H1 (cell line): ENCODE results near the gene SIGLEC6. TPM values are rescaled to one million over a fixed set of nuclear protein-coding genes. Genes with fewer than 3 reads are reported as not detected.
"Not testable (repeated sequence)": the region's sequence is repeated elsewhere in the genome, so short reads cannot be mapped to it uniquely, and the experiment has no call there.

Experiments
- CTCF ChIA-PET: fragments of 300-600 bp; sonication (Branson Sonifier 250); formaldehyde crosslinking; loops from one replicate; lab custom pipeline; 2021; ENCODE audit not compliant: partially characterized antibody; lab: Charles Lee
- POLR2A ChIA-PET: fragments of 300-600 bp; sonication (Branson Sonifier 250); formaldehyde crosslinking; loops from one replicate; lab custom pipeline; 2021; ENCODE audit warnings: inconsistent platforms; ENCODE audit not compliant: partially characterized antibody; lab: Charles Lee
- DNase-seq, 2 experiments: peaks; one replicate each; pipeline versions ENCODE4 v3.0.0 to v3.0.0-alpha.2; 2010 to 2022; ENCODE audit warnings: low spot score in 2 of 2, low read depth in 1 of 2, mixed read lengths in 1 of 2
- FAIRE-seq: peaks from 2 replicates; lab custom pipeline; 2011; peaks lifted over from hg19 to GRCh38; lab: Jason Lieb, UNC
- H2AFZ ChIP-seq: 2 replicates; pipeline ENCODE4 v1.8.1; 2012; ENCODE audit warnings: low read length, inconsistent platforms
- H2AK5ac ChIP-seq: 2 replicates; pipeline ENCODE4 v1.6.1; 2013; ENCODE audit warnings: low read depth, low read length
- H2BK120ac ChIP-seq: replicated peaks from 2 replicates; pipeline ENCODE3; 2013; ENCODE audit warnings: low read depth, low read length, inconsistent platforms
- H2BK12ac ChIP-seq: 2 replicates; pipeline ENCODE4 v1.6.1; 2013; ENCODE audit warnings: low read depth, low read length
- H2BK15ac ChIP-seq: 2 replicates; pipeline ENCODE4 v1.6.1; 2013; ENCODE audit warnings: low read length
- H2BK20ac ChIP-seq: 2 replicates; pipeline ENCODE4 v1.6.1; 2013; ENCODE audit warnings: low read length
- H2BK5ac ChIP-seq: 2 replicates; pipeline ENCODE4 v1.6.1; 2013; ENCODE audit warnings: low read depth, low read length
- H3K14ac ChIP-seq: 2 replicates; pipeline ENCODE4 v1.6.1; 2013; ENCODE audit warnings: inconsistent platforms; ENCODE audit not compliant: insufficient read length
- H3K18ac ChIP-seq: 2 replicates; pipeline ENCODE4 v1.6.1; 2013; ENCODE audit warnings: low read length; ENCODE audit errors: extremely low read depth
- H3K23ac ChIP-seq: 2 replicates; pipeline ENCODE4 v1.6.1; 2013; ENCODE audit warnings: inconsistent platforms; ENCODE audit not compliant: insufficient read length
- H3K23me2 ChIP-seq: 2 replicates; pipeline ENCODE4 v1.6.1; 2013; ENCODE audit warnings: low read depth, low read length
- H3K27ac ChIP-seq: 2 replicates; pipeline ENCODE4 v1.6.1; 2011; ENCODE audit warnings: low read depth, low read length, inconsistent platforms
- H3K27me3 ChIP-seq, 4 experiments: replicated peaks in 1 of 4; 1 replicate in 1 of 4; 2 replicates in 3 of 4; pipeline versions ENCODE4 v1.6.1 to v1.8.1; 2011 to 2013; ENCODE audit warnings: low read length in 3 of 4, mild to moderate bottlenecking in 3 of 4, inconsistent platforms in 2 of 4, mixed read lengths in 2 of 4, moderate library complexity in 1 of 4; ENCODE audit not compliant: control insufficient read depth in 3 of 4, insufficient read depth in 3 of 4; ENCODE audit errors: extremely low read depth in 1 of 4
- H3K36me3 ChIP-seq, 4 experiments: 2 replicates each; pipeline versions ENCODE4 v1.6.1 to v1.8.1; 2011 to 2013; ENCODE audit warnings: mild to moderate bottlenecking in 4 of 4, low read length in 3 of 4, moderate library complexity in 2 of 4, control low read depth in 1 of 4, inconsistent platforms in 1 of 4; ENCODE audit not compliant: insufficient read depth in 4 of 4, control insufficient read depth in 2 of 4
- H3K4ac ChIP-seq: replicated peaks from 2 replicates; pipeline ENCODE3; 2013; ENCODE audit warnings: low read length, low read depth, mixed read lengths, inconsistent platforms; ENCODE audit not compliant: insufficient read length
- H3K4me1 ChIP-seq, 4 experiments: replicated peaks in 1 of 4; 1 replicate in 1 of 4; 2 replicates in 3 of 4; pipeline versions ENCODE4 v1.6.1 to v1.8.1; 2011 to 2013; ENCODE audit warnings: low read length in 3 of 4, inconsistent platforms in 2 of 4, mixed read lengths in 1 of 4; ENCODE audit not compliant: insufficient read depth in 4 of 4, control insufficient read depth in 3 of 4
- H3K4me2 ChIP-seq, 2 experiments: 2 replicates each; pipeline versions ENCODE4 v1.6.1 to v1.8.1; 2011 to 2013; ENCODE audit warnings: low read depth in 2 of 2, low read length in 2 of 2, control low read depth in 1 of 2, inconsistent platforms in 1 of 2, mild to moderate bottlenecking in 1 of 2; ENCODE audit not compliant: insufficient read depth in 1 of 2
- H3K4me3 ChIP-seq, 4 experiments: fragments of 200-600, 300-600 bp in 1 of 4; sonication (generic), shearing (Covaris generic), sonication (Bioruptor Twin) in 1 of 4; 2 replicates each; pipeline versions ENCODE4 v1.5.1 to v1.8.1; 2011 to 2016; ENCODE audit warnings: low read length in 4 of 4, low read depth in 3 of 4, control low read depth in 2 of 4, inconsistent platforms in 2 of 4, mild to moderate bottlenecking in 2 of 4, mixed read lengths in 1 of 4, moderate library complexity in 1 of 4; ENCODE audit not compliant: insufficient read depth in 2 of 4; ENCODE audit errors: extremely low read depth in 1 of 4
- H3K56ac ChIP-seq: replicated peaks from 2 replicates; pipeline ENCODE3; 2013; ENCODE audit warnings: low read depth, mild to moderate bottlenecking, mixed read lengths, low read length, inconsistent platforms; ENCODE audit not compliant: insufficient read length
- H3K79me1 ChIP-seq: 2 replicates; pipeline ENCODE4 v1.6.1; 2013; ENCODE audit warnings: low read depth, low read length, control low read depth
- H3K79me2 ChIP-seq, 2 experiments: 2 replicates each; pipeline versions ENCODE4 v1.6.1 to v1.8.1; 2012 to 2013; ENCODE audit warnings: low read length in 2 of 2, mild to moderate bottlenecking in 2 of 2, inconsistent platforms in 1 of 2; ENCODE audit not compliant: insufficient read depth in 2 of 2, control insufficient read depth in 1 of 2
- H3K9ac ChIP-seq, 4 experiments: replicated peaks in 1 of 4; 1 replicate in 1 of 4; 2 replicates in 3 of 4; pipeline versions ENCODE4 v1.6.1 to v1.8.1; 2011 to 2013; ENCODE audit warnings: low read depth in 3 of 4, low read length in 3 of 4, control low read depth in 2 of 4, mild to moderate bottlenecking in 2 of 4, moderate library complexity in 2 of 4, inconsistent platforms in 1 of 4; ENCODE audit errors: extremely low read depth in 1 of 4
- H3K9me3 ChIP-seq, 2 experiments: 2 replicates each; pipeline versions ENCODE4 v1.6.1 to v1.8.1; 2012 to 2013; ENCODE audit warnings: mild to moderate bottlenecking in 2 of 2, moderate library complexity in 2 of 2, control low read depth in 1 of 2, inconsistent platforms in 1 of 2, low read depth in 1 of 2, low read length in 1 of 2, mixed read lengths in 1 of 2; ENCODE audit not compliant: insufficient read depth in 2 of 2
- H4K20me1 ChIP-seq, 2 experiments: replicated peaks in 1 of 2; 2 replicates each; pipeline versions ENCODE3 to v1.8.1; 2011 to 2013; ENCODE audit warnings: inconsistent platforms in 2 of 2, low read length in 2 of 2, mild to moderate bottlenecking in 1 of 2; ENCODE audit not compliant: insufficient read depth in 2 of 2, control insufficient read depth in 1 of 2
- H4K5ac ChIP-seq: 2 replicates; pipeline ENCODE4 v1.6.1; 2013; ENCODE audit warnings: low read length, low read depth, mixed read lengths, inconsistent platforms; ENCODE audit not compliant: insufficient read length
- H4K8ac ChIP-seq: 2 replicates; pipeline ENCODE4 v1.8.0; 2013; ENCODE audit warnings: mild to moderate bottlenecking, moderate library complexity, low read length, inconsistent platforms; ENCODE audit not compliant: insufficient read depth; ENCODE audit errors: extremely low read depth
- H4K91ac ChIP-seq: replicated peaks from 2 replicates; pipeline ENCODE3; 2013; ENCODE audit warnings: low read length, mixed read lengths, inconsistent platforms; ENCODE audit not compliant: insufficient read length
- WGBS, 2 experiments: shearing (Covaris generic) in 1 of 2; methylation state at CpG; one replicate each; pipeline versions ENCODE4 v1.1.6 to v1.1.7; 2013 to 2015; ENCODE audit warnings: low lambda C conversion rate in 2 of 2, mixed read lengths in 2 of 2, inconsistent platforms in 1 of 2, low coverage in 1 of 2, missing lambda C conversion rate in 1 of 2; ENCODE audit not compliant: insufficient replicate concordance in 2 of 2, insufficient coverage in 1 of 2, insufficient read length in 1 of 2; ENCODE audit errors: extremely low coverage in 1 of 2, missing lambda C conversion rate in 1 of 2; 5-methylcytosine and 5-hydroxymethylcytosine counted together
- polyA plus RNA-seq, 7 experiments: library from polyadenylated mRNA; depleted of rRNA in 3 of 7; stranded (reverse) in 5 of 7; unstranded in 2 of 7; fragments of >200 nt in 5 of 7; fragments of 200-250 nt in 2 of 7; gene quantifications; 1 replicate in 5 of 7; 2 replicates in 1 of 7; 4 replicates in 1 of 7; pipeline versions ENCODE4 v1.2.1 to v1.2.3, GENCODE V29; 2011 to 2013; ENCODE audit warnings: missing spikeins in 2 of 7, mixed read lengths in 2 of 7
- total RNA-seq: library from RNA; stranded (reverse); fragmentation: NEBNext Ultra II Directional; extraction: Animal tissue kit (Norgen Biotek cat#: 25700); gene quantifications from 2 replicates; pipeline ENCODE4 v1.2.1, GENCODE V29; 2021

Gene SIGLEC6
- total and polyA plus RNA-seq, 2 of the 8 experiments (the other 6 are each of a cell fraction or from before 2014, with no cell fraction given), result 0.05 TPM; not detected in 1

- H3K56ac ChIP-seq, H4K91ac ChIP-seq, H2BK120ac ChIP-seq, H2BK5ac ChIP-seq, H3K27me3 ChIP-seq, H2BK12ac ChIP-seq, H3K36me3 ChIP-seq, POLR2A ChIA-PET, H4K8ac ChIP-seq, H2AFZ ChIP-seq, H3K4ac ChIP-seq, H3K4me2 ChIP-seq, H2BK15ac ChIP-seq, H4K20me1 ChIP-seq, H2BK20ac ChIP-seq, DNase-seq, H3K79me2 ChIP-seq, FAIRE-seq, H3K27ac ChIP-seq, H3K4me1 ChIP-seq, H2AK5ac ChIP-seq, H3K4me3 ChIP-seq, H3K23ac ChIP-seq, H3K18ac ChIP-seq, H3K79me1 ChIP-seq, H3K14ac ChIP-seq, H3K23me2 ChIP-seq, H4K5ac ChIP-seq, CTCF ChIA-PET, H3K9ac ChIP-seq: not testable (repeated sequence)
- WGBS, 2 experiments, result 54% methylated on average over 7 of the region's 8 CpGs; no CpG with 5 or more reads in 1 of the 2 experiments
- H3K9me3 ChIP-seq, result peaks cover 60 to 92% of the 10 kb centered on the region in 2 experiments
Measured at GRCh38 chr19:51500931-51501330, 30.5 kb downstream of the SIGLEC6 start.
